Measurements from ENCODE around the gene SMYD2.

SMYD2 gene, protein sequence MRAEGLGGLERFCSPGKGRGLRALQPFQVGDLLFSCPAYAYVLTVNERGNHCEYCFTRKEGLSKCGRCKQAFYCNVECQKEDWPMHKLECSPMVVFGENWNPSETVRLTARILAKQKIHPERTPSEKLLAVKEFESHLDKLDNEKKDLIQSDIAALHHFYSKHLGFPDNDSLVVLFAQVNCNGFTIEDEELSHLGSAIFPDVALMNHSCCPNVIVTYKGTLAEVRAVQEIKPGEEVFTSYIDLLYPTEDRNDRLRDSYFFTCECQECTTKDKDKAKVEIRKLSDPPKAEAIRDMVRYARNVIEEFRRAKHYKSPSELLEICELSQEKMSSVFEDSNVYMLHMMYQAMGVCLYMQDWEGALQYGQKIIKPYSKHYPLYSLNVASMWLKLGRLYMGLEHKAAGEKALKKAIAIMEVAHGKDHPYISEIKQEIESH

DNA sequence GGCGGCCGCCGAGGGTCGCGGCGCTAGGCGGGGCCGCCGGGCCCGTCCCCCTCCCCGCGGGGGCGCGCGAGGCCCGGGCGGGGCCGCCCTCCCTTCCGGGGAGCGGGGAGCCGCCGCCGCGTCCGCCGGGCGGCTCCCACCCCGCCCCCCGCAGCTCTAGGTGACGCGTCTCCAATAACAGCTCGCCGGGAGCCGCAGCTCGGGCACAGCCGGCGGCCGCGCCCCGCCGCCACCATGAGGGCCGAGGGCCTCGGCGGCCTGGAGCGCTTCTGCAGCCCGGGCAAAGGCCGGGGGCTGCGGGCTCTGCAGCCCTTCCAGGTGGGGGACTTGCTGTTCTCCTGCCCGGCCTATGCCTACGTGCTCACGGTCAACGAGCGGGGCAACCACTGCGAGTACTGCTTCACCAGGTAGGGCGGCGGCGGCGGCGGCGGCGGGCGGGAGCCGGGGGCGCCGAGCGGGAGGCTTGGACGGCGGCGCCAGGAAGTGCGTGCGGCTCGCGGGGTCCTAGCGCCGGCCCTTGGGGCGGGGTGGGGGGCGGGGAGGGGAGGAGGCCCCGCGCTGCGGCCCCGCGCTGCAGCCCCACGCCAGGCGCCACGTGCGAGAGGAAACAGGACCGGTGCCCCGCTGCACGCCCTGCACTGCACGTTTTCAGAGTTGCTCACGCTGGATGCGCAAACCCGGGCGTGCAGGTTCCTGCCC is at the start of gene SMYD2:
Gene SMYD2, plus strand, starts transcription at position 139 of the 699 bp plus-strand sequence. Its CDS starts 96 bp downstream, at position 235.
- DNase-seq, result peak; percentile 80

DNA sequence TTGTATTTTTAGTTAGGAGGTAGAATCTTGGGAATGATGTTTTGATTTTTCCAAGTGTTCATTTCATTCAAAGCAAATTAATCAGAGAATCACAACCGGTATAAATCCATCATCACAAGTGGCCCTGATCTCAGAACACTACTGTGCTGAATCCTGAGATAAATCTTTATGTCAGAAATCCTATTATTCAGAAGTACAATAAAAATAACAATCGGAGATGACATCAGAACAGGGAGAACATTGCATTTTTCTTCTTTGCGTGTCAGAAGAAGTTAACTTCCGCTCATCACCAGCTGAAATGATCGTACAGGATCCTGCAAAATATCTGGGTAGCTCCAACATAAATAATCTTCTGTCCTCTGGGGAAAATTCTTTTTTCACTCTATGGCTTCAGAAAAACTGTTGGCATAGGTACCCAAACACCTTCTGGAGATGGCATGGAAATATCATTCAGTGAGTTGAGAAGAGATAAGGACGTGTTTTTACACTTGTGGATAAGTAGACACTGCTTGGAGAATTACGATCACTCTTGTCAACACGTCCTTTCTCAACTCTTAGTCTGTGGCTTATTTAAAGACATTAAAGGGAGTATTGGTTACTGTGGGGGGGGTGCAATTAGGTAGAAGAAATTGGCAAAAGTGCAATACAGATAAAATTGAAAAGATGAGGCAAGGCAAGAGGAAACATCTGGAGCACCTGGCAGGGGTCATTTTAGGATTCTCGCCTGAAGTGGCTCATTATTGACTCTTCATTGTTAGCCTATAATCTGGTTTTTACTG is 46.9 kb upstream of the SMYD2 start:
- no peak for DNase-seq

DNA sequence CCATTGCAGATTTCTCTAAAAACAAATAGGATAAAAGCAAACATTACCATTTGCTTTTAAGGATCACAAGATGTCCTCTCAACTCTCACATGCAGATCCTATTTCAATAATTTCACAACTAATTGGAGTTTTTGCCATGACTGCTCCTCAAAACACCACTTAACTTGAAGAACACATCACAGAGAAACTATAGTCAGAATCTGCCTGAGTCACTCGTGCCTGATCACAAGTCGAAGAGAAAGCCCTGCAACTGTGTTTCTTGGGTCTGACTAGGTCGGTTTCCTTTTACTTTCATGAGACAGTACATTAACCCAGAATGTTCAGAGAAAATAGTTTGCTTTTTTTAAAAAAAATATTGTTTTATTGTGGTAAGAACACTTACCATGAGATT is 46.3 kb upstream of the SMYD2 start:
- no peak for DNase-seq

DNA sequence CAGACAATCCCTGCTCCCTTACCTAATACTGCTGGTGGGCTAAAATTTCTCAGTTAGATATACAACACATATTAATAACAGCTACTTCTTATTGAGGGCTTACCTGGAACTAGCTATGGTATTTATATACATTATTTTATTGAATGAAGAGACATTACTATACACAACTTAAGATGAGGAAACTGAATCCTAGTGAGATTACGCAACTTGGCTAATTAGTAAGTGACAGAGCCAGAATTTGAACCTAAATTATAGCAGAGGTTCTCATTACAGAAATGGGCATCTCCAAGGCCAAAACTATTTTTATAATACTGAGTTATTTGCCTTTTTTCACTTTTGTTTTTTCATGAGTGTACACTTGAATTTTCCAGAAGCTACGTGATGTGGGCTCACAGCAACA is 44.5 kb upstream of the SMYD2 start:
- DNase-seq, result no peak

DNA sequence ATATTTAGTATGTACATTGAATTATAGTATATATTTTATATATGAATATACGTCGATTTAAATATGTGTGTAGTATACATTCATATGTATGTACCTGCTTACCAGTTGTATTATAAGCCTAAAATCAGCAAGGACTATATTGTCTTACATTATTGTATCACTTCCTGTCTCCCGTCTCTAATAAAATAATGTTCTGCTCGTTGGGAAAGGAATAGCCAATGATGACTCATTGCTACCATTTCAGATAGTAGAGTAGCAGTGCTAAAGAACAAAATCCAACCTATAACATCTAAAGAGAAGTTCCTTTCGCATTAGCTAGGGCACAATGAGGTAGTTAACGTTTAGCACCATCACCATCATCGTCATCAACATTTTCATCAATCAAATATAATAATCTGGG is 39.9 kb upstream of the SMYD2 start:
- no peak for DNase-seq

DNA sequence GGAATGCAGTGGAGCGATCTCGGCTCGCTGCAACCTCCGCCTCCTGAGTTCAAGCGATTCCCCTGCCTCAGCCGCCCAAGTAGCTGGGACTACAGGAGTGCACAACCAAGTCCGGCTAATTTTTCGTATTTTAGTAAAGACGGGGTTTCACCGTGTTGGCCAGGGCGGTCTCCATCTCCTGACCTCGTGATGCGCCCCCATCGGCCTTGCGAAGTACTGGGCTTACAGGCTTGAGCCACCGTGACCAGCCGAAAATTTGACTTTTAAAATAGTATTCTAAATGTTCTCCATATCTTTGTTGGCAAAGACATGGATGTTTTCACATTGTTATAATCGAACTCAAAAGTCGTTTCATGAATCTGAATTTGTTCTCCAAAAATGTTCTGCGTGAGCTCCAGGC is 36.7 kb upstream of the SMYD2 start:
- no peak for DNase-seq

DNA sequence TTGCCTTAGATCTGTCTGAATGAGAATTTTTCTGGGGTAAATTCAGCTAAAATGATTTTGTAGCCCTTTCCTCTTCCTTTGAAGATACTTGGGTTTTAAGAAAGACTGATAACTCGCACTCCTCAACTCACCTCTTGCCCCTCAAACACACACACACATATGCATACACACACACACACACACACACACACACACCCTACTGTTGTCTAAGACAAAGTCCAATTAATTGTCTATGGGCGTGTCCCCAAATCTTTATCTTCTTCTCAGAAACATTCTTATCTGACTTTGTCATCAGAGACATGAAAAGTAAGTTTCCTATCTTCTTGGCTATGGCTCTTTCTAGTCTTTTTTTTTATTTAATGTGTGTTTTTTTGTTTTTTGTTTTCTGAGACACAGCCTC is 36.1 kb upstream of the SMYD2 start:
- DNase-seq, result no peak

DNA sequence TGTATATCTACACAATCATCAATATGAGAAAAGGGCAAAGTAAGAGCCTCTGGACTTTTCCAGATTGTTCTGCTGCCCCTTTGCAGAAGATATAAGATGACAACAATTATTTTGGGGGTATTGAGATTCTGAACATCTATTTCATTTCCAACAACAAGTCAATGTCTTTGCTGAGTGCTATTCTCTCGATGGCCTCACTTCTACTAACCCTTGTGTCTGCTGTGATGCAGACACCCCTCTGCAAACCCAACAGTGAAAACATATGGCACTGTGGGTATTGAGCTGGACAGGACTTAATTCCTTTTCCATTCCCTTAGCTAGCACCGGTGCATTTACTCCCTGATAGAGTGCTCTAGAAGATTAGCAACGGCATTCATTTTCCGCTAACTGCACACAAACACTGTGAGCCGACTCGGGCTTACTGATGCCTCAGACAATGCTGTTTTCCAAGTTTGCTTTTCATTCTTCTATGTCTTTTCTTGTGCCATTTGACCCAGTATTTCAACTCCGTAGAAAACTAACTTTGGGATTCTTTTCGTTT is 33.4 kb upstream of the SMYD2 start:
- DNase-seq, result no peak

DNA sequence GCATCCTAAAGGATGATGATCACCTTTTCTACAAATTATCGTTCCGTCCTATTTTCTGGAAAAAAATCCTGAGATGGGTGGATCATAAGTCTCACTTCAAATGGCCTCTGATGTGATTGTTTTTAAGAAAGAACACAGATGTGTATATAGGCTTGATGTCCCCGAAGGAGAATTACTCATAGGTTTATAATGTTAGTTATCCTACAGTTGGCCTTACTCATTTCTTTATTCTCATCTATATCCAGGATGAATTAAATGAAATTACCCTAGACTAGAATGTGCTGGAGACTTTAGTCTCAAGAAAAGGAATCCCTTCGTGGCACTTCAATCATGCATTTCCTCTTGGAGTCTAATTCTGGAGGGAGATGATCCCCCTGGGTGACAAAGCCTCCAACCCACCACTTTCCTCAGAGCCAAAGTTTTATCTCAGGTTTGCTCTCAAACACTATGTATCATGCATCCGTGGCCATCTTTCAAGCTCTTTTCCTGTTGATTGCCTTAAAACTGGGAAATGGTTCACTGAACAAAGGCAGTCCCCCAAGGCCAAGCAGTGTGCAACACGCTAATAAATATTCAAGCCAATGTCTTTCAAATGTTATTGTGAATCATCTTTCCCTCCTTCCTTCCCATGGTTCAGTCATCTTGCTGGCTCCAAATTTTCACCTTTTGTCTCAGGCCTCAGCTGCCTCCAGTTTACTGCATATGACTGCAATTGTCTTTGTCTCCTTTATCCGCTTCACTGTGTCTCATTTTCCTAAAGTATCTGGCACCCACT is 32.5 kb upstream of the SMYD2 start:
- no peak for DNase-seq

DNA sequence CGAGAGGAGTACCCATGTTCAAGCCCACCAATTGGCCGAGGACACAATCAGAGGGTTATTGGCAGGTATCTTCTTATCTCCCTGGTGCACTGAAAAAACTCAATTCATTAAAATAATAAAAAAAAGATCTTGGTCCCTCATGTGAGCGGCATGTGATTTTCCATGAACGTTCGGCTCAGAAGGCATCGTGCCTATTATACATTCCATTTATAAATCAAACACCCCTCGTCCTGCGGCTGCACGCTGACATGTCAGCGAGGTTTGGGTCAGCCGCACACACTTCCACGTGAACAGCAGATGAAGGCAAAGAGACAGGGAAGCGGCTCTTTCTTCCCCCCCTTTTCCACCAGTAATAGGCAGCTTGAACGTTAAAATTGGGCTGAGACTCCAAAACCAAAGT is 31.3 kb upstream of the SMYD2 start:
- DNase-seq, result no peak

DNA sequence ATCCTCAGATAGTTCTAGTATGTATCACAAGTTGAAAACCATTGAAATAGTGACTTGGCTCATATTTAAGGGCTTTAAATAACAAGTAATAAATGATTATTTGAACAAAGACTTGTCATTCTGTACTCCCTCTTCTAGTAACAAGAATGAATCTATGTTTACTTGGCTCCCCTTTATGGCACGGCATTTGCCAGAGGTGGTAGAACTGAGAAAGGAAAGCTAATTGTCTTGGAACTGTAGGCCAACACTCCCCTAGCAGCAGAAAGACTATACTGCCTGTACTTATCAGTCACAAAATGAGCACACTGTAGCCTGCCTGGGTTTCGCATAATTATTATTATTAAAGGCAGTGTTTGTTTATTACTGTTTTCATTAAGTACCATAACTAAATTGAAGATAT is 29.6 kb upstream of the SMYD2 start:
- no peak for DNase-seq

DNA sequence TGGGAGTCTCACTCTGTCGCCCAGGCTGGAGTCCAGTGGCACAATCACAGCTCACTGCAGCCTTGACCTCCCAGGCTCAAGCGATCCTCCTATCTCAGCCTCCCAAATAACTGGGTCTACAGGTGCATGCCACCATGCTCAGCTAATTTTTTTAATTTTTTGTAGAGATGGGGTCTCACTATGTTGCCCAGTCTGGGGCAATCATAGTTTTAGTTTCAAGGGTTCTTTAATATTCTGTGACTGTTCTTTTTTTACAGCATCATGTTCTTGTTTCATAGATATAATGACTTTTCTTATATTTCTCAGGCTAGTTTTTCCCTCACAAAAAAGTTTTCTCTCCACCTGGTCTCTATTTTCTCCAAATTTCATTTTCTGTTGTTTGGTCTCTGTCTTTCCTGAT is 25.4 kb upstream of the SMYD2 start:
- DNase-seq, result no peak

DNA sequence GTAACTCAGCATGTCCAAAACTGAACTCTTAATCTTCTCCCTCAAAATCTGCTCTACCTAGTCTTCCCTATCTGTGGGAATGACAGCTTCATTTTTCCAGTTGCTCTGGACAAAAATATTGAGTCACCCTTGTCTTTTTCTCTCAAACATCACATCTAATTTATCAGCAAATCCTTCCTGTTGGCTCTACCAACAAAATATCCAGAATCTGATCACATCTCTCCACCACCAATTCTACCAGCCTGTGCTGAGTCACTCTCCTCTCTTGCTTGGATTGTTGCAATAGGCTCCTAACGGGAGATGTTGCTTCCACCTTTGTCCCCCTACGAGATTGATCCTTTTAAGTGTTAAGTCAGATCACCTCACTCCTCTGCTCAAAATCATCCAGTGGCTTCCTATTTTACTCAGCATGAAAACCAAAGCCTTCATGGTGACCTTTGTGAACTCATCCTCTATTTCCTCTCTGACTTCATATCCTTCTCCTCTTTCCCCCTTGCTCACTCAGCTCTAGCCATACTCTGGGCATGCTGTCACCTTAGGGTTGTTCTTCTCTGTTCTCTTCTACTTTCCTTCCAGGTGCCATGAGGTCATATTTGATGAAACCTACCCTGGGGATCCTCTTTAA is 21.5 kb upstream of the SMYD2 start:
- DNase-seq, result no peak

DNA sequence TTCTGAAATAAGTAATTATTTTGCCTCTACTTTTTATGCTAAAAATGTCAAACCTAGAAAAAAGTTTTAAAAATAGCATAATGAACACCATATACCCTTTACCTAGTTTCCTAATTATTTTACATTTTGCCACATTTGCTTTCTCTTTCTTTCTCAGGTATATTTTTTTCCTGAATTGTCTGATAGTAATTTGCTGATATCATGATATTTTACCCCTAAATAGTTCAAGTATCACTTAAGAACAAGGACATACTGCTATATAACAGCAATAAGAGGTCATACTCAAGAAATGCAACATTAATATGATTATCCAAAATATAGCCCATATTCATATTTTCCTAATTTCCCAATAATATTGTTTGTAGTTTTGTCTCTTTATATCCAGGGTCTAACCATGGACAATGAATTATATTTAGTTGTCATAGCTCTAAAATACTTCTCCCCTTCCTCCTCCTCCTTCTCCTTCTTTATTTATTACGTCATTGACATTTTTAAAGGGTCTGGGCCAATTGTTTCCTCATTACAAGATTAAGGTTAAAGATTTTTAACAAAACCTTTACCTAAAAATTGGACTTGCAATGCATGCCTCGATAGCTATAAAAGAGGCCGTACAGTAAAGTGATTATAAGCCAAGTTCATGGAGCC is 20.3 kb upstream of the SMYD2 start:
- no peak for DNase-seq

DNA sequence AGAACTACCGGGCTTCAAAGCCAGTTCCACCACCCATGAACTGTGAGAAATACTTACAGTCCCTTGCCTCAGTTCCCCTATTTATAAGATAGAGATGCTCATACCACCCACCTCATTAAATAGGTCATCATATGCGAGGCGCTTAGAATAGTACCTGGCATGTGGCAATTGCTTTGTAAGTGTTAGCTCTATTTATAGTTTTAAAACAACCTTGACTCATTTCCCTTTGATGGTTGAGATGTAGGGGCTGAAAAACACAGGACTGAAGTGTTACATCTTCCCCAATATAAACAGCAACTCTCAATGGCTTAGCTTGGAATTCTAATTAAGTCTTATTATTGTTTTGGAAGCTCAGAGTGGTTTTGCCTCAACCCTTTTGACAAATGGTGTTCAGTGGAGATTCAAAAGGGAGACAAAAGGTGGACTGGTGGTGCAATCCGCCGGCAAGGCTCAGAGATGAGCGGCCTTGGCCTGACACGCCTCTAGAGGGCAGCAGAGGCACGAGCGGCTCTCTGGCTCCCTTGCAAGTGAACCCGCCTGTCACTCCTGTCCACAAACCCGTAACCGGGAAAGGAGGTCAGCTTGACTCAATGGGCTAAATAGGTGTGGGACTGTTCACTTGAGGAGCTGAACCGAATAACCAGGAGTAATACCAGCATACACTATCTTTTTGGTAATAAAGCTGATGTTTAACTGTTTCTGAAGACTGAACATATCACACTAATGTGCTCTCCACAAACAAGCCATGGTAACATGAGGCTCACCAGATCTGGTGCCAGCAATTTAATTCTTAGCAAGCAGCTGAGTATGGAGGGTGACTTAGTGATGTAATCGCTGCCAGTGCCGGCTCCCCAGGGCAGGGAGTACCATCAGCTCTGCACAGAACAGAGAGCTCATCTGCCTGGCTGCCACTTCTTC is 19.5 kb upstream of the SMYD2 start:
- DNase-seq, result peak; percentile 89

DNA sequence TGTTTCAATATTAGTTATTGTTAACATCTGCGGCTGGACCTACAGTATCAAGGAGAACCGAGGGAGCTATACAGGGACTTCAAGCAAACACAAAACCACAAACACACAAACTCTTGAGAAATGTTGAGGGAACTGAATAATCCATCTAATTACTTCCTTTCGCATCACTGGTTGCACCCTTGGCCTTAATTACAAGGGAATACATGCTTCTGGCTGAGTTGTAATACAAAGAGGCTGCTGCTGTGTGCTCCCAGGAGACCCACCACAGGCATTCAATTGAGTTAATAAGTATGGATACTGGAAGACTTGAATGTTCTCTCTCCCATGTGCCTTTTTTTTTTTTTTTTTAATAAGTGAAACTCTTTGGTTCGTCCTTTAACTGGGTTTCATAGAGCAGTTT is 16.8 kb upstream of the SMYD2 start:
- no peak for DNase-seq

DNA sequence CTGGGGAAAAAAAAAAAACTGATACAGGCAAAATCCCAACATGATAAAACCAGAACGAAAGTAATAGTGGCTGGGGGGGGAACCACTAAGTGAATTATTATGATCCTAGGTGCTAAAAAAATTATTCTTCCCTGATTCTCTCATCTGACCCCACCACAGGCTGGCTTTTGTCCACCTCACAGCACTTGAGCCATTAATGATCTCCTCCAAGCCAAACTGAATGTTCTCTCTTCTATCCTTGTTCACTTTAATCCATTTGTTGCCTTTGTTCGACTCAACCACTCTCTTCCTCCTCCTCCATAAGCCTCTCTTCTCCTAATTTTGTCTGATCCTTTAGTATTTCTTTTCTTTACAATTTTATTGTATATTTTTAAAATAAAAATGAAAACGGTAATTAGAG is 16.0 kb upstream of the SMYD2 start:
- no peak for DNase-seq

DNA sequence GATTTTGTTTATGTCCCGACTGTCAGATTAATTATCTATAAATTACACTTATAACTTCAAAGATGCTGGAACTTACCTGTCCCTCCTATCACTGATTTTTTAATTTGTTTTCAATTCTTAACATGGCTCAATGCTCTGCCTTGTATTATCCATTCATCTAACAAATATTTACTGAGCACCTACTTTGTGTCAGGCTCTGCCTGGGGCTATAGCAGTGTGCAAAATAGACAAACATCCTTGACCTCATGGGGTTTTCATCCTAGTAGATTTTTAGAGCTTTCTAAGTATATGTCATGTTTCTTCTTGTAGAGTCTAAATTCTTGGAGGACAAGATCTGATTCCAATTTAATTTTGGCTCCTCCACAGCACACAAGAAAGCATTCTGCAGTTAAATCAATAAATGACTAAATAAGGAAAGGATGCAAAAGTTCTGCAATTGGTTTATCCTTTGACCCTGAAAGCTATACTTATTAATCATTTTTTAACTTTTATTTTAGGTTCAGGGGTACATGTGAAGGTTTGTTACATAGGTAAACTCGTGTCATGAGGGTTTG is 10.8 kb upstream of the SMYD2 start:
- DNase-seq, result no peak

DNA sequence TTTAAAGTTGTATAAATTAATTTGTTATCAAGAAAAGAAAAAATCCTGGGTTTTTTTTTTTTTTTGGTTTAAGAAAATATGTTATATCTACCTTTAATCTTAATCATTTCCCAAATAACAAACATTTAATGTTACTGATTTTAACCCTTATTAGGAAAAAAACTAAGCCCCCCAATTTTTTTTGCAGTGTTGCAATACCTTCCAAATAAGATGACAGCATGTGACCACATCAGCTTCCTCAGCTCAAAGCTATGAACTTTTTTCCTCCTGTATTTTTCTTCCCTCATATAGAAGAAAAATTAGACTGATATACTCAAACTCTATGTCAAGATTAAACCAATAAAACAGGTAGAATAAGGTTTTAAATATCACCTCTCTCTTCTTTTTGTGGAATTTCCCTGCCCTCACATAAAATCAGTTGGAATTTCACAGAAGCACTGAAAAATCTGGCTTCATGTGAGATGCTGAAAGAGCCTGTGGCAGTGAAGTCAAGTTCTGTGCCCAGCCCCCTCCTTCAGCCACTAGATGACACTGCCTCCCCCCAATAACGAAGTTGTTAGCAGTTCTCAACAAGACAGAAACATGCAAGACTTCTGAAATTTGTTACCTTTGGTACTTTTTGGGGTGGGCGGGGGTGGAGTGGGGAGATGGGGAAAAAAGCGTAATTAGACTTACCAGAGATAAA is 9.6 kb upstream of the SMYD2 start:
- DNase-seq, result peak; percentile 18
